Right forelimb (tissue), 1 donor: ENCODE measurements around the gene CASP10.
"Not testable (repeated sequence)": the region's sequence is repeated elsewhere in the genome, so short reads cannot be mapped to it uniquely, and the experiment has no call there.

Experiments
- DNase-seq: peaks from one replicate; pipeline ENCODE4 v3.0.0-alpha.2; 2018

CASP10 gene

GRCh38 chr2:201154615-201155399, 28.1 kb upstream of the CASP10 start:
- peak; percentile 21 for DNase-seq

DNA sequence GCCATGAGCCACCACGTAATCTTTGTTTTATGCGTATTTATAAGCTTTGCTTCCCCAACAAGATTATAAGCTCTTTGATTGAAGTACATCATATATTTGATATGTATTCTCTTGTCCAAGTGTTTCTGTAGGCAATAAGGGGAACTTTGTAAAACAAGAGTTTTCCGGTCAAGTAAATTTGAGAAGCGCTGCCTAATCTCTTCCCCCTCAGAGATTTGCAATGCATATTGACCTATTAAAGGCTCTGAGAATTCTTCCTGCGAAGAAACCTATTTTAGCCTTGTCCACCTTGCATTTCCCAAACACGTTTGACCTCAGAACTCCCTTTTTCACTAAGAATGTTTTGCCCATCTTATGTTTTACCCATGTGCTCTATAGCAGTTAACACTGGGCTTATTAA, 26.9 kb upstream of the CASP10 start:
- no peak for DNase-seq

DNA sequence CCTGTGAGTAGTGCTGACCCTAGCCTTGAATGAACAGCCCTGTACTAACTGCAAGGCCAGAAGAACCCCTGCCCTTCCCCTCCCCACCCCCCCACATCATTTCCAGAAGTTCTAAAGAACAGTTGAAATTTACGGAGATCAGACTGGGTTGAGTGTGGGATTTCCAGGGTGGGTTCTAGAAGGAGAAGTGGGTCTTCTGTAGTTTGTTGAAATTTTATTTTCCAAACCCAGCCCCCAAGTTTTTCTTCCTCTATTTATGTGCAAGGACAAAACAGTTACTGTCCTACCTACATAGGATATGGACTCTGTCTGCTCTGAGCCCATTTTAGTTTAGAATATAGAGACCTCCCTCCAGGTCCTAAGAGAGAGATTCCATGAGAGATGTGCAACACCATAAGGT, 26.3 kb upstream of the CASP10 start:
- no peak for DNase-seq

GRCh38 chr2:201157694-201158093, 25.2 kb upstream of the CASP10 start:
- no peak for DNase-seq

GRCh38 chr2:201158111-201158929, 24.6 kb upstream of the CASP10 start:
- DNase-seq = no peak

DNA sequence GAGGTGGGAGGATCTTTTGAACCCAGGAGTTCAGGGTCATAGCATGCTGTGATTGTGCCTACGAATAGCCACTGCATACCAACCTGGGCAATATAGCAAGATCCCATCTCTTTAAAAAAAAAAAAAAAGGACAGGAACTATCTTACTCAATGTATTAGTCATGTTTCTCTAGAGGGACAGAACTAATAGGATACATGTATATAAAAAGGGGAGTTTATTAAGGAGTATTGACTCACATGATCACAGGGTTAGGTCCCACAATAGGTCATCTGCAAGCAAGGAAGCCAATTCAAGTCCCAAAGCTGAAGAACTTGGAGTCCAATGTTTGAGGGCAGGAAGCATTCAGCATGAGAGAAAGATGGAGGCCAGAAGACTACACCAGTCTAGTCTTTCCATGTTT, 18.8 kb upstream of the CASP10 start:
- DNase-seq = no peak

GRCh38 chr2:201167546-201167945, 15.4 kb upstream of the CASP10 start:
- DNase-seq = no peak

GRCh38 chr2:201168496-201168895, 14.4 kb upstream of the CASP10 start:
- DNase-seq = not testable (repeated sequence)

DNA sequence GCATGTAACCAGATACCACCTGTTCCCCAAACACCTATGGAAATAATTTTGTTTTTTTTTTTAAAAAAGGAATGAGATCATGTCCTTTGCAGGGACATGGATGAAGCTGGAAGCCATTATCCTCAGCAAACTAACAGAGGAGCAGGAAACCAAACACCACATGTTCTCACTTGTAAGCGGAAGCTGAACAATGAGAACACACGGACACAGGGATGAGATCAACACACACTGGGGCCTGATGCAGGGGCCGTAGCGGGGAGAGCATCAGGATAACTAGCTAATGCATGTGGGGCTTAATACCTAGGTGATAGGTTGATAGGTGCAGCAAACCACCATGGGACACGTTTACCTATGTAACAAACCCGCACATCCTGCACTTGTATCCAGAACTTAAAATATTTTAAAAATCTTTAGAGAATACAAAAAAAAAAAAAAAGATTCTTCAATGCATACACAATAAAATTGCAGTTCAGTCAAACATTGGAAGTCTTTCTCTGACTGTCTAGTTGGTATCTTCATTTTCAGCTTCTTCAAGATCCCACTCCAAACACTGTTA, 11.6 kb upstream of the CASP10 start:
- DNase-seq = no peak

DNA sequence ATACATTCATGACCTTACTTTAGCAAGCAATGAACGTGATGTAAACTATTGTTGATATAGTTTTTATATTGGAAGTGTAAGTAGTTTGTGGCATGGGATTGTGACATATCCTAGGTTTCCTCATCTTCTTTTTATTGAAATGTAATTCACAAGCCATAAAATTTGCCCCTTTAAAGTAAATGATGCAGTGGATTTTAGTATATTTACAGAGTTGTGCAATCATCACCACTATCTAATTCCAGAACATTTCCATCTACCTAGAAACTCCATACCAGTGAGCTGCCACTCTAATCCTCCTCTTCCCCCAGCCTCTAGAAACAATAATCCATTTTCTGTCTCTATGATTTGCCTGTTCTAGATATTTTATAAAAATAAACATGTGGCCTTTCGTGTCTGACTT, 10.7 kb upstream of the CASP10 start:
- no peak for DNase-seq

DNA sequence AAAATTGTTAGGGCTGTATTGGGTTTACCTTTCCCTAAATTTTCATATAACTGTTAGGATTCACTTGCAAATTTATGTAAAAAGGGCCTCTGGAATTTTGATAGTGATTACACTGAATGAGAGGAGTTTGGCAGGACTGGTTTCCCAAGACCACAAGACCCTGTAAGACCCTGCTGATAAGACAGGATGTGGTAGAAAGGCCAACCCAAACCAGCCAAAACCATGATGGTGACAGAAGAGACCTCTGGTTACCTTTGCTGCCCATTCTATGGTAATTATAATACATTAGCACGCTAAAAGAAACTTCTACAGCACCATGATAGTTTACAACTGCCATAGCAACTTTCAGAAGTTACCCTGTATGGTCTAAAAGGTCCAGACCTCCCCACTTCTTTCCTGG, 8.3 kb upstream of the CASP10 start:
- DNase-seq = no peak

DNA sequence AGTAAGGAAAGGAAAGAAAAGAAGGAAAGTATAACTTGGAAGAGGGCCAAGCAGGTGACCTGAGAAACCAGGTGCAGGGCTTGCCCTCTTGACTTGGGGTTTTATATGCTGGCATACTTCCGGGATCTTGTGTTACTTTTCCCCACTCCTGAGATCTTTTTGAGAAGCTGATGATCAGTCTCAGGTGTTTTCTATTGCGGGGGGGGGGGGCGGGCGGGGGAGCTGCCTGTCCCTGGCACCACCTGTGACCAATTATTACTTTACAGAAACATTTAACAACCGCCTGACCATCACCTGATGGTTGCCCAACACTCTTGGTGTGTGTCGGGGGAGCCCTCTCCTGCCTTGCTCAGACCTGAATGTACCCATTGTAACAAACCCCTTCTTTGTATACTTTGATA, 6.9 kb upstream of the CASP10 start:
- no peak for DNase-seq

DNA sequence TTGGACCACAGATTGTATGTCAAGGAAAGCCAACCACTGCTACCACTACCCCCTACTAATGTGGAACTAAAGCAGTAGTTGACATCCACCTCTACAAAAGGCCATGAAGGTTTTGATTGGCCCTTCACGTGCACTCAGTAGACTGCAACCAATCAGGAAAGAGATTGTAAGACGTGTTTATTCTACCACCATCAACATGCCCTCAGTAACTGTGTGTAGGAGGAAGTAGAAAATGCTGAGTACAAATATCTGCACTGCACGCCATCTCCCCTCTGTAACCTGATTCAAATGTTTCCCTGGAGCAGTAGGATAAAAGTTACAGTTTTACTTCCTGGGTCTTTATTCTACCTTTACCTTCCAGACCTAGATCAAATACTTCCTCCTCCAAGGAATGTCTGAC, 2.9 kb upstream of the CASP10 start:
- DNase-seq = no peak

GRCh38 chr2:201183365-201183727, 405 bp downstream of the CASP10 start:
- no peak for DNase-seq

DNA sequence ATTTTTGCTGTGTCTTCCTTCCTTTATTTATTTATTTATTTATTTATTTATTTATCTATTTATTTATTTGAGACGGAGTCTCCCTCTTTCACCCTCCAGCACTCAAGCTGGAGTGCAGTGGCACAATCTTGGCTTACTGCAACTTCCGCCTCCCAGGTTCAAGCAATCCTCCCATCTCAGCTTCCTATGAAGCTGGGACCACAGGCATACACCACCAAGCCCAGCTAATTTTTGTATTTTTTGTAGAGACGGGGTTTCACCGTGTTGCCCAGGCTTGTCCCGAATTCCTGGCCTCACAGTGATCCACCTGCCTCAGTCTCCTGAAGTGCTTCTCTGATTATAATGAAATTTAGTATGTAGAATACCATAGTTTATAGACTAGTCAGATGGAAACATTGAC, 894 bp downstream of the CASP10 start:
- not testable (repeated sequence) for DNase-seq

DNA sequence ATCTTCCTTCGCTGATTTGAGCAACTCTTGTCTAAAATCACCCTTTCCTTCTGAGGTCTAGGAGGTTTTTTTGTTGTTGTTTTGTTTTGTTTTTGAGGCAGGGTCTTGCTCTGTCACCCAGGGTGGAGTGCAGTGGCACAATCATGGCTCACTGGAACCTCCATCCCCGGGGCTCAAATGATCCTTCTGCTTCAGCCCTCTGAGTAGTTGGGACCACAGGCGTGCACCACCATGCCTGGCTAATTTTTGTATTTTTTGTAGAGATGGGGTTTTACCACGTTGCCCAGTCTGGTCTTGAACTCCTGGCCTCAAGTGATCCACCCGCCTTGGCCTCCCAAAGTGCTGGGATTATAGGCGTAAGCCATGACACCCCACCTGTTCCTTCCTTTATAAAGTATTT, 1.3 kb downstream of the CASP10 start:
- DNase-seq = not testable (repeated sequence)

DNA sequence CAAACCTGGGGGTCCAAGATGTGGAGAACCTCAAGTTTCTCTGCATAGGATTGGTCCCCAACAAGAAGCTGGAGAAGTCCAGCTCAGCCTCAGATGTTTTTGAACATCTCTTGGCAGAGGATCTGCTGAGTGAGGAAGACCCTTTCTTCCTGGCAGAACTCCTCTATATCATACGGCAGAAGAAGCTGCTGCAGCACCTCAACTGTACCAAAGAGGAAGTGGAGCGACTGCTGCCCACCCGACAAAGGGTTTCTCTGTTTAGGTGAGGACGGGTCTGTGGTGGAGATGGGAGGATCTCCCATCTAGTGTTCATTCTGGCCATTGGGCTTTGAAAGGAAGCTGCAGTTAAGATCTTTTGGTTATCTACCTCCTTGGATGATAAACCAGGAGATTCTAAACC, 2.9 kb downstream of the CASP10 start:
- DNase-seq = no peak

DNA sequence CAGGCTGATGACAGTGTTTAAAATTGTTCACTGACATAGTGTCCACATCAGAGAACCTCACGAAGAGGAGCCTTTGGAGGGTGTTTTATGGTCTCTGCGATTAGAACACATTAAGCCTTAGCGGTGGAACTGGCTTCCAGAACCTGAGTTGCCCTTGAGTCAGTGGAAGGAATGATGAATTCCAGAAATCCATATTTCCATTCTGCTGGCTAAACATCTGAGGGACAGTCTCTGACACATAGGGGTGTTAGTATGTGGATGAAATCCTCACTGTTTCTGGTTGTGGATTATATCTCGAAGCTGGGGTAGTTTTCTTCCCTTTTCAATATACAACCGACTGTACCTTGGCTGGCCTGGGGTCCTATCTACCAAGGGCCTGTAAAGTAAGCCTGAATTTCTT, 4.0 kb downstream of the CASP10 start:
- no peak for DNase-seq

GRCh38 chr2:201188449-201188848, 5.5 kb downstream of the CASP10 start:
- no peak for DNase-seq

- no peak for DNase-seq
Measured at GRCh38 chr2:201191132-201191875, 8.4 kb downstream of the CASP10 start.

DNA sequence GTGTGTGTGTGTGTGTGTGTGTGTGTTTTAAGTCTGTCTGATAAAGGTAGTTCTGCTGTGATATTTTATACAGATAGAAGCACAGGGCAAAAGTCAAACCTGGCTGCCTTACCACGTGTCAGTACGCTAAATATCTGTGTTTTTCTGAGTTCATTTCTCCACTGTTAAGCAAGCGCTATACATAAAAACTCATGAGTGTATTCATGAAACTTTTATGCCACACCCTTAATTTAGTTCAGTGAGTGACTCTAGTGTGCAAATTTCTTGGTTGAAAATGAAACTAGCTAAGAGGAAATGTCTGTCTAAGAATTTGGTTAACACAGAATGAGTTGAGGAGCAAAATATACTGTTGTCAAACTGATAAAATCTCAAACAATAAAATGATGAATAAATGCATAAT, 11.2 kb downstream of the CASP10 start:
- DNase-seq = no peak

DNA sequence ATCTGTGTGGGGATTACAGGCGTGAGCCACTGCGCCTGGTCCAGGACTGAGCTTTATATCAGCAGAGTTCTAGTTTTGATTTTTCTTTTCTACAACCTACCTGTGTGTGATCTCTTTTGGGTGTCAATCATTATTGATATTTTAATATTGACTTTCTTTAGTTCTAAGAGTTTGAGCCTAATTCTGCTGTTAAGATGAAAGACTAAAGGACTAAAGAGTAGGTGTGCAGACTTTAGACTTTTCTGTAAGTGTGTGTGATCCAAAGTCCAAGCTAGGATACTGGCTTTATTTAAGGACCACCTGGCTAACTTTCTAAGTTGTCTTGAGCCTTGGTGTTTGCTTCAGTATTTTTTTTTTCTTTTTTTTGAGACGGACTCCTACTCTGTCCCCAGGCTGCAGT, 12.4 kb downstream of the CASP10 start:
- DNase-seq = no peak

DNA sequence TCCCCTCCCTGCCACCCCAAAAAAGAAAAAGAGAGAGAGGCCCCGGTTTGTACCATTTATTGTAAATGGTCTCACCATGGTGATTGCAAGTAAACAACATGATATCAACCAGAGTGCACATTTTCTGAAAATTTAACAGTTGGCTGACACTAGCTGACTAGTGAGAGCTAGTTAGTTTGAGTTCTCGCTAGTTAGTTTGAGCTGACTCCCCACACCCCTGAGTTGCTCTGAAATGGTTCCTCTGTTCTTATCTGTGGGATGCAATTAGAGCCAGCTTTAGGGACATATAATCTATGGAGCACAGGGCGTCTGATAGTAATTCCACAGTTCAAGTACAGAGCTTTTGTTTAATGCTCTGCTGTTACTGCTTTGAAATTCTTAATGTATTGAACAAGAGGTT, 13.1 kb downstream of the CASP10 start:
- no peak for DNase-seq
